Measurements from ENCODE around the gene NR1H2.
"Not testable (repeated sequence)": the region's sequence is repeated elsewhere in the genome, so short reads cannot be mapped to it uniquely, and the experiment has no call there.

Gene NR1H2

GRCh38 chr19:50379602-50380001, 3.3 kb downstream of the NR1H2 start:
- DNase-seq = no peak

GRCh38 chr19:50380137-50380536, 3.9 kb downstream of the NR1H2 start:
- DNase-seq = no peak

GRCh38 chr19:50380751-50381151, 4.5 kb downstream of the NR1H2 start:
- DNase-seq = no peak

GRCh38 chr19:50381881-50382729, 5.8 kb downstream of the NR1H2 start:
- DNase-seq = no peak

GRCh38 chr19:50383001-50383851, 7.0 kb downstream of the NR1H2 start:
- DNase-seq = no peak

- DNase-seq = peak; percentile 98
Measured at GRCh38 chr19:50383852-50384684, 7.8 kb downstream of the NR1H2 start, which contains the start of gene POLD1. TSS of gene POLD1 (plus strand) at chr19:50384347. CDS start at chr19:50398852, 14,505 bp downstream.

GRCh38 chr19:50384685-50385535, 8.7 kb downstream of the NR1H2 start:
- peak; percentile 66 for DNase-seq

GRCh38 chr19:50387176-50387867, 11.1 kb downstream of the NR1H2 start:
- peak; percentile 87 for DNase-seq

- no peak for DNase-seq
Measured at GRCh38 chr19:50387868-50388245, 11.6 kb downstream of the NR1H2 start.

GRCh38 chr19:50390295-50390694, 14.0 kb downstream of the NR1H2 start:
- not testable (repeated sequence) for DNase-seq

GRCh38 chr19:50390952-50391351, 14.7 kb downstream of the NR1H2 start:
- DNase-seq = not testable (repeated sequence)

GRCh38 chr19:50392759-50393158, 16.5 kb downstream of the NR1H2 start:
- DNase-seq = no peak

GRCh38 chr19:50393589-50393988, 17.3 kb downstream of the NR1H2 start:
- DNase-seq = no peak

GRCh38 chr19:50394017-50394416, 17.8 kb downstream of the NR1H2 start:
- DNase-seq = no peak

GRCh38 chr19:50398675-50399367, 22.6 kb downstream of the NR1H2 start:
- DNase-seq = no peak

GRCh38 chr19:50399368-50399745, 23.1 kb downstream of the NR1H2 start:
- DNase-seq = no peak

GRCh38 chr19:50401605-50402450, 25.6 kb downstream of the NR1H2 start:
- DNase-seq = no peak

GRCh38 chr19:50402544-50403301, 26.5 kb downstream of the NR1H2 start:
- no peak for DNase-seq

Measured in inflammatory macrophage treated with lipopolysaccharide for 4 hours (primary cell).